CD14-positive monocyte (primary cell): ENCODE data around the gene FBXL13. TPM values are rescaled to one million over a fixed set of nuclear protein-coding genes. Genes with fewer than 3 reads are reported as not detected.

ENCODE experiments used
- DNase-seq, 3 donors: peaks; one replicate each; pipeline ENCODE4 v3.0.0-alpha.2; 2011 to 2022
- H2AFZ ChIP-seq: 2 replicates; pipeline ENCODE4 v1.6.0; 2012; ENCODE audit warnings: mild to moderate bottlenecking, low read depth, low read length, inconsistent platforms; ENCODE audit not compliant: insufficient read depth, poor library complexity, severe bottlenecking
- H3K27ac ChIP-seq, 2 donors: 1 replicate in 1 of 2; 2 replicates in 1 of 2; pipeline ENCODE4 v1.5.1; 2012 to 2013; ENCODE audit warnings: low read length in 2 of 2, control low read depth in 1 of 2, inconsistent platforms in 1 of 2, low read depth in 1 of 2, mild to moderate bottlenecking in 1 of 2
- H3K27me3 ChIP-seq, 2 donors: one replicate each; pipeline versions ENCODE4 v1.6.0 to v1.6.1; 2011 to 2013; ENCODE audit warnings: low read length in 2 of 2; ENCODE audit not compliant: control insufficient read depth in 2 of 2, insufficient read depth in 2 of 2
- H3K36me3 ChIP-seq, 2 donors: replicated peaks in 1 of 2; 1 replicate in 1 of 2; 2 replicates in 1 of 2; pipeline versions ENCODE4 v1.5.1 to v1.6.1; 2012 to 2013; ENCODE audit warnings: low read length in 2 of 2, control low read depth in 1 of 2, inconsistent platforms in 1 of 2, mild to moderate bottlenecking in 1 of 2; ENCODE audit not compliant: insufficient read depth in 2 of 2, control insufficient read depth in 1 of 2
- H3K4me1 ChIP-seq, 2 donors: 1 replicate in 1 of 2; 2 replicates in 1 of 2; pipeline versions ENCODE4 v1.5.1 to v1.6.1; 2012 to 2013; ENCODE audit warnings: low read length in 2 of 2, control low read depth in 1 of 2, inconsistent platforms in 1 of 2, mild to moderate bottlenecking in 1 of 2, moderate library complexity in 1 of 2; ENCODE audit not compliant: insufficient read depth in 2 of 2, control insufficient read depth in 1 of 2
- H3K4me2 ChIP-seq: replicated peaks from 2 replicates; pipeline ENCODE3; 2012; ENCODE audit warnings: low read length, moderate library complexity, mild to moderate bottlenecking; ENCODE audit not compliant: poor library complexity, severe bottlenecking; ENCODE audit errors: extremely low read depth
- H3K4me3 ChIP-seq, 3 experiments: fragments of 200-600 bp in 1 of 3; sonication (generic) in 1 of 3; replicated peaks in 1 of 3; 1 replicate in 2 of 3; 2 replicates in 1 of 3; pipeline ENCODE4 v1.5.1; 2011 to 2013; ENCODE audit warnings: low read length in 3 of 3, mild to moderate bottlenecking in 3 of 3, control low read depth in 2 of 3, low read depth in 2 of 3, inconsistent platforms in 1 of 3, moderate library complexity in 1 of 3
- H3K79me2 ChIP-seq: 2 replicates; pipeline ENCODE4 v1.6.0; 2012; ENCODE audit warnings: mild to moderate bottlenecking, control low read depth, inconsistent platforms, low read length, moderate library complexity; ENCODE audit not compliant: insufficient read depth
- H3K9ac ChIP-seq: 2 replicates; pipeline ENCODE4 v1.6.0; 2017; ENCODE audit warnings: low read length, mild to moderate bottlenecking; ENCODE audit not compliant: insufficient read depth, poor library complexity, severe bottlenecking
- H3K9me3 ChIP-seq, 2 donors: replicated peaks in 1 of 2; 1 replicate in 1 of 2; 2 replicates in 1 of 2; pipeline versions ENCODE4 v1.5.1 to v1.6.1; 2012 to 2013; ENCODE audit warnings: low read length in 2 of 2, control low read depth in 1 of 2; ENCODE audit not compliant: control insufficient read depth in 1 of 2, insufficient read depth in 1 of 2
- H4K20me1 ChIP-seq: 2 replicates; pipeline ENCODE4 v1.6.0; 2012; ENCODE audit warnings: mild to moderate bottlenecking, low read length, control low read depth, moderate library complexity; ENCODE audit not compliant: insufficient read depth
- H3K27ac Mint-ChIP-seq, 7 donors: one replicate each; pipeline ENCODE4 v1.8.0; 2020; ENCODE audit warnings: mild to moderate bottlenecking in 7 of 7, mixed read lengths in 7 of 7, moderate library complexity in 6 of 7, inconsistent platforms in 2 of 7
- H3K27me3 Mint-ChIP-seq, 3 donors: one replicate each; pipeline ENCODE4 v1.8.0; 2021 to 2022; ENCODE audit warnings: low read depth in 3 of 3, mild to moderate bottlenecking in 3 of 3, mixed read lengths in 3 of 3, moderate library complexity in 3 of 3, inconsistent platforms in 1 of 3
- H3K36me3 Mint-ChIP-seq, 2 donors: one replicate each; pipeline ENCODE4 v1.8.0; 2020; ENCODE audit warnings: mixed read lengths in 2 of 2, inconsistent platforms in 1 of 2, mild to moderate bottlenecking in 1 of 2
- H3K4me1 Mint-ChIP-seq: one replicate; pipeline ENCODE4 v1.8.0; 2020; ENCODE audit warnings: mild to moderate bottlenecking, mixed read lengths
- H3K4me3 Mint-ChIP-seq, 2 donors: one replicate each; pipeline ENCODE4 v1.8.0; 2020; ENCODE audit warnings: mild to moderate bottlenecking in 2 of 2, mixed read lengths in 2 of 2, moderate library complexity in 1 of 2
- H3K9me3 Mint-ChIP-seq, 7 donors: one replicate each; pipeline ENCODE4 v1.8.0; 2020 to 2022; ENCODE audit warnings: mixed read lengths in 7 of 7, mild to moderate bottlenecking in 6 of 7, moderate library complexity in 6 of 7, inconsistent platforms in 2 of 7
- WGBS: methylation state at CpG from one replicate; pipeline ENCODE4 v1.1.5; 2013; ENCODE audit warnings: missing lambda C conversion rate; ENCODE audit not compliant: insufficient coverage; 5-methylcytosine and 5-hydroxymethylcytosine counted together
- intact Hi-C, 2 donors: fragments of 100-400 bp; cut with micrococcal nuclease; formaldehyde crosslinking; loops; one replicate each; pipeline versions ENCODE4 v1.15.0 to v1.15.1; 2023
- polyA plus RNA-seq, 3 donors: library from polyadenylated mRNA; depleted of rRNA in 1 of 3; unstranded in 2 of 3; stranded (reverse) in 1 of 3; fragments of 300-500 nt in 2 of 3; fragments of >200 nt in 1 of 3; fragmentation: Illumina TruSeq in 2 of 3; gene quantifications; 1 replicate in 2 of 3; 2 replicates in 1 of 3; pipeline ENCODE4 v1.2.3, GENCODE V29; 2012 to 2021
- TF ChIP-seq, protein P1 (sequence below): fragments of 200-600 bp; IDR thresholded peaks from one replicate; pipeline ENCODE4 v1.8.0; 2022; ENCODE audit warnings: antibody characterized with exemption, mild to moderate bottlenecking

The FBXL13 gene
- polyA plus RNA-seq, 3 donors = 0.05 TPM; not detected in 2

DNA sequence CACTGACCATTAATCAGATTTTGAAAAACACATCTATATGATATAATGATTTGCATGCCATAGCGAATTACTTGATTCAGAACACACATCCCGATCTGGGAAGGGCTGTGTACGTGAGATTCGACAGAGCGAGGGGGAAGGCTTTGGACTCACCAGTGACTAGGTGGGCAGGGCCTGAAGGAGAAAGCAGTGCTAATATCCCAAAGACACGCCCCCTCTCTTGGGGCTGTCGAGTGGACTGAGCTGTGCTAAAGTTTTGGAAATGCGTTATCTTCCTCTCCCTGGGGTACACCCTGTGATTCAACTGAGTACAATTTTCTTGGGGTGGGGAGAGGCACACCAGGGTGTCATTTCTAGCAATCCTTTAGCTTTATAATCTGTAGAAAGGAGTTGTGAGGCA lies 160.0 kb downstream of the FBXL13 start:
- Histone ChIP-seq H3K27me3 (no peaks in the 10 kb centered on the region), H3K9me3 (peaks cover 0 to 12% of the 10 kb centered on the region in 2 donors), H3K4me1 (peaks cover 12 to 15% of the 10 kb centered on the region in 2 donors), H3K79me2 (no peaks in the 10 kb centered on the region), H2AFZ (no peak overlapping the region), H3K27ac (no peak overlapping the region), H3K9ac (no peak overlapping the region), H3K36me3 (no peaks in the 10 kb centered on the region), H4K20me1 (no peaks in the 10 kb centered on the region), H3K4me3 (no peak overlapping the region), H3K4me2 (no peak overlapping the region)
- Mint-ChIP-seq H3K27ac (no peak overlapping the region), H3K9me3 (peaks cover 0 to 14% (median 9%) of the 10 kb centered on the region in 7 donors), H3K4me1 (peaks cover 27% of the 10 kb centered on the region), H3K27me3 (no peaks in the 10 kb centered on the region), H3K36me3 (peaks cover 4 to 9% of the 10 kb centered on the region in 2 donors), H3K4me3 (no peak overlapping the region)
- intact Hi-C loops = no loop called here
- no peak for DNase-seq
- TF ChIP-seq, protein P1, sequence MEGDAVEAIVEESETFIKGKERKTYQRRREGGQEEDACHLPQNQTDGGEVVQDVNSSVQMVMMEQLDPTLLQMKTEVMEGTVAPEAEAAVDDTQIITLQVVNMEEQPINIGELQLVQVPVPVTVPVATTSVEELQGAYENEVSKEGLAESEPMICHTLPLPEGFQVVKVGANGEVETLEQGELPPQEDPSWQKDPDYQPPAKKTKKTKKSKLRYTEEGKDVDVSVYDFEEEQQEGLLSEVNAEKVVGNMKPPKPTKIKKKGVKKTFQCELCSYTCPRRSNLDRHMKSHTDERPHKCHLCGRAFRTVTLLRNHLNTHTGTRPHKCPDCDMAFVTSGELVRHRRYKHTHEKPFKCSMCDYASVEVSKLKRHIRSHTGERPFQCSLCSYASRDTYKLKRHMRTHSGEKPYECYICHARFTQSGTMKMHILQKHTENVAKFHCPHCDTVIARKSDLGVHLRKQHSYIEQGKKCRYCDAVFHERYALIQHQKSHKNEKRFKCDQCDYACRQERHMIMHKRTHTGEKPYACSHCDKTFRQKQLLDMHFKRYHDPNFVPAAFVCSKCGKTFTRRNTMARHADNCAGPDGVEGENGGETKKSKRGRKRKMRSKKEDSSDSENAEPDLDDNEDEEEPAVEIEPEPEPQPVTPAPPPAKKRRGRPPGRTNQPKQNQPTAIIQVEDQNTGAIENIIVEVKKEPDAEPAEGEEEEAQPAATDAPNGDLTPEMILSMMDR = no peak
- 93% methylated on average over 4 of the region's 8 CpGs for WGBS

DNA sequence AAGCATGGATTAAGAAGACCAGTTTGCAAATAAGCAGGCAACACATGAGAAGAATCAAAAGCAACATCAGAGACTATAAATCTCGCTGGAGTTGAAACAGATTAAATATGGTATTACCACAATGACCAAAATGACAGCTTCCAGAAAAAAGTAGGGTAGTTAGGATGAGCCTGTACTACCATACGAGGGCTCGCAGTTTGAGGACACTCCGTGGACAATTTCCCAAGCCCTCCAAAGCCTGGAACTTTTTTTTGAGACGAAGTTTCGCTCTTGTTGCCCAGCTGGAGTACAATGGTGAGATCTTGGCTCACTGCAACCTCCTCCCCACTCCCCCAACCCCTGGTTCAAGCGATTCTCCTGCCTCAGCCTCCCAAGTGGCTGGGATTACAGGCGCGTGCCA lies 160.8 kb downstream of the FBXL13 start:
- H3K4me3 Mint-ChIP-seq = no peak overlapping the region
- H3K4me2 ChIP-seq = no peak overlapping the region
- no peaks in the 10 kb centered on the region for H3K79me2 ChIP-seq
- no peaks in the 10 kb centered on the region for H4K20me1 ChIP-seq
- H3K9ac ChIP-seq = no peak overlapping the region
- no peaks in the 10 kb centered on the region for H3K27me3 ChIP-seq
- no peak for DNase-seq
- H3K36me3 Mint-ChIP-seq = peaks cover 4 to 9% of the 10 kb centered on the region in 2 donors
- H3K27ac Mint-ChIP-seq = no peak overlapping the region
- no peak overlapping the region for H3K27ac ChIP-seq
- TF ChIP-seq, protein P1 = no peak
- no peaks in the 10 kb centered on the region for H3K36me3 ChIP-seq
- peaks cover 12 to 15% of the 10 kb centered on the region in 2 donors for H3K4me1 ChIP-seq
- intact Hi-C loops = no loop called here
- H2AFZ ChIP-seq = no peak overlapping the region
- peaks cover 5 to 20% of the 10 kb centered on the region in 2 donors for H3K9me3 ChIP-seq
- H3K27me3 Mint-ChIP-seq = no peaks in the 10 kb centered on the region
- H3K4me1 Mint-ChIP-seq = peaks cover 29% of the 10 kb centered on the region
- peaks cover under 1 to 21% (median 11%) of the 10 kb centered on the region in 7 donors for H3K9me3 Mint-ChIP-seq
- WGBS = 100% methylated on average over 2 of the region's 9 CpGs
- no peak overlapping the region for H3K4me3 ChIP-seq
